Activated naive CD4-positive, alpha-beta T cell treated with anti-CD3 and anti-CD28 coated beads, Interleukin-2, amount 50 U/mL, for 24 hours (primary cell): ENCODE measurements around the gene GPR50.

Experiments
- H3K27ac Mint-ChIP-seq: one replicate; pipeline ENCODE4 v1.8.0; 2021; ENCODE audit warnings: mild to moderate bottlenecking, mixed read lengths
- H3K27me3 Mint-ChIP-seq: one replicate; pipeline ENCODE4 v1.8.0; 2021; ENCODE audit warnings: mixed read lengths
- H3K36me3 Mint-ChIP-seq: one replicate; pipeline ENCODE4 v1.8.0; 2021; ENCODE audit warnings: mixed read lengths
- H3K4me1 Mint-ChIP-seq: one replicate; pipeline ENCODE4 v1.8.0; 2021; ENCODE audit warnings: mixed read lengths
- H3K4me3 Mint-ChIP-seq: one replicate; pipeline ENCODE4 v1.8.0; 2021; ENCODE audit warnings: mild to moderate bottlenecking, mixed read lengths
- H3K9me3 Mint-ChIP-seq: one replicate; pipeline ENCODE4 v1.8.0; 2021; ENCODE audit warnings: mixed read lengths

Gene GPR50

GRCh38 chrX:151183233-151183753 is 6.9 kb downstream of the GPR50 start:
- no peak overlapping the region for H3K4me3 Mint-ChIP-seq
- H3K4me1 Mint-ChIP-seq, result peaks cover 9% of the 10 kb centered on the region
- H3K27me3 Mint-ChIP-seq, result peaks cover 34% of the 10 kb centered on the region
- no peaks in the 10 kb centered on the region for H3K9me3 Mint-ChIP-seq
- H3K36me3 Mint-ChIP-seq, result no peaks in the 10 kb centered on the region
- H3K27ac Mint-ChIP-seq, result no peak overlapping the region

- H3K4me1 Mint-ChIP-seq, result peaks cover 5% of the 10 kb centered on the region
- peaks cover 35% of the 10 kb centered on the region for H3K27me3 Mint-ChIP-seq
- H3K36me3 Mint-ChIP-seq, result no peaks in the 10 kb centered on the region
- H3K9me3 Mint-ChIP-seq, result no peaks in the 10 kb centered on the region
- no peak overlapping the region for H3K27ac Mint-ChIP-seq
- no peak overlapping the region for H3K4me3 Mint-ChIP-seq
Measured at GRCh38 chrX:151183912-151184565, 7.7 kb downstream of the GPR50 start.

GRCh38 chrX:151184705-151185104 is 8.3 kb downstream of the GPR50 start:
- H3K27me3 Mint-ChIP-seq, result peaks cover 35% of the 10 kb centered on the region
- H3K27ac Mint-ChIP-seq, result no peak overlapping the region
- H3K9me3 Mint-ChIP-seq, result peaks cover 1% of the 10 kb centered on the region
- H3K4me3 Mint-ChIP-seq, result no peak overlapping the region
- H3K36me3 Mint-ChIP-seq, result no peaks in the 10 kb centered on the region
- H3K4me1 Mint-ChIP-seq, result peaks cover 5% of the 10 kb centered on the region

- no peak overlapping the region for H3K4me3 Mint-ChIP-seq
- H3K36me3 Mint-ChIP-seq, result no peaks in the 10 kb centered on the region
- H3K27me3 Mint-ChIP-seq, result no peaks in the 10 kb centered on the region
- no peak overlapping the region for H3K27ac Mint-ChIP-seq
- H3K9me3 Mint-ChIP-seq, result no peaks in the 10 kb centered on the region
- no peaks in the 10 kb centered on the region for H3K4me1 Mint-ChIP-seq
Measured at GRCh38 chrX:151206871-151207270, 30.5 kb downstream of the GPR50 start.

GRCh38 chrX:151225843-151226242 is 49.5 kb downstream of the GPR50 start:
- H3K27ac Mint-ChIP-seq, result no peak overlapping the region
- H3K36me3 Mint-ChIP-seq, result no peaks in the 10 kb centered on the region
- no peak overlapping the region for H3K4me3 Mint-ChIP-seq

GRCh38 chrX:151226941-151227340 is 50.6 kb downstream of the GPR50 start:
- H3K9me3 Mint-ChIP-seq, result no peaks in the 10 kb centered on the region
- no peak overlapping the region for H3K4me3 Mint-ChIP-seq
- H3K4me1 Mint-ChIP-seq, result no peaks in the 10 kb centered on the region
- no peaks in the 10 kb centered on the region for H3K36me3 Mint-ChIP-seq
- H3K27me3 Mint-ChIP-seq, result peaks cover 6% of the 10 kb centered on the region
- H3K27ac Mint-ChIP-seq, result no peak overlapping the region

More at GRCh38 chrX:151225843-151226242, 49.5 kb downstream of the GPR50 start:
- Mint-ChIP-seq H3K27me3 (peaks cover 6% of the 10 kb centered on the region), H3K4me1 (no peaks in the 10 kb centered on the region), H3K9me3 (no peaks in the 10 kb centered on the region)

GRCh38 chrX:151227627-151228026 is 51.2 kb downstream of the GPR50 start:
- Mint-ChIP-seq H3K36me3 (no peaks in the 10 kb centered on the region), H3K27me3 (peaks cover 6% of the 10 kb centered on the region), H3K9me3 (no peaks in the 10 kb centered on the region), H3K4me3 (no peak overlapping the region), H3K27ac (no peak overlapping the region), H3K4me1 (no peaks in the 10 kb centered on the region)

- H3K36me3 Mint-ChIP-seq, result no peaks in the 10 kb centered on the region
- no peak overlapping the region for H3K27ac Mint-ChIP-seq
- H3K4me1 Mint-ChIP-seq, result no peaks in the 10 kb centered on the region
- peaks cover 6% of the 10 kb centered on the region for H3K27me3 Mint-ChIP-seq
- H3K4me3 Mint-ChIP-seq, result no peak overlapping the region
- H3K9me3 Mint-ChIP-seq, result no peaks in the 10 kb centered on the region
Measured at GRCh38 chrX:151228935-151229334, 52.6 kb downstream of the GPR50 start.
